Activated CD4-positive, alpha-beta T cell treated with anti-CD3 and anti-CD28 coated beads for 36 hours (primary cell): ENCODE measurements around the gene CARD14. TPM values are rescaled to one million over a fixed set of nuclear protein-coding genes. Genes with fewer than 3 reads are reported as not detected.

Experiments
- ATAC-seq: fragments of 200-7000 bp; cut with Tn5 transposase; one replicate; pipeline ENCODE4 v1.10.0; 2021; ENCODE audit warnings: mild to moderate bottlenecking, moderate library complexity
- CTCF ChIA-PET: fragments of 350-600 bp; sonication (Branson Sonifier 250); formaldehyde crosslinking; loops from one replicate; lab custom pipeline; 2021; ENCODE audit warnings: antibody characterized with exemption; lab: Charles Lee
- POLR2A ChIA-PET: fragments of 350-600 bp; sonication (Branson Sonifier 250); formaldehyde crosslinking; loops from one replicate; lab custom pipeline; 2021; ENCODE audit warnings: antibody characterized with exemption, inconsistent platforms; lab: Charles Lee
- DNase-seq: peaks from one replicate; pipeline ENCODE4 v3.0.0-alpha.2; 2020
- H3K27ac Mint-ChIP-seq: one replicate; pipeline ENCODE4 v1.8.0; 2021; ENCODE audit warnings: mixed read lengths
- H3K27me3 Mint-ChIP-seq: one replicate; pipeline ENCODE4 v1.8.0; 2021; ENCODE audit warnings: mixed read lengths
- H3K36me3 Mint-ChIP-seq: one replicate; pipeline ENCODE4 v1.8.0; 2021; ENCODE audit warnings: low read depth, mixed read lengths
- H3K4me1 Mint-ChIP-seq: one replicate; pipeline ENCODE4 v1.8.0; 2021; ENCODE audit warnings: mixed read lengths
- H3K4me3 Mint-ChIP-seq: one replicate; pipeline ENCODE4 v1.8.0; 2021; ENCODE audit warnings: mild to moderate bottlenecking, moderate library complexity, mixed read lengths
- H3K9me3 Mint-ChIP-seq: one replicate; pipeline ENCODE4 v1.8.0; 2021; ENCODE audit warnings: low read depth, mixed read lengths
- intact Hi-C, 2 experiments: fragments of 100-400 bp; cut with DNase I in 1 of 2; cut with micrococcal nuclease in 1 of 2; formaldehyde crosslinking; loops; one replicate each; pipeline versions ENCODE4 v1.14.2 to v1.15.1; 2022 to 2024; cut with DNase I, micrococcal nuclease
- total RNA-seq, 2 experiments: library from RNA; stranded (reverse); gene quantifications; one replicate each; pipeline ENCODE4 v1.2.3, GENCODE V29; 2021

The CARD14 gene
- total RNA-seq: not detected

DNA sequence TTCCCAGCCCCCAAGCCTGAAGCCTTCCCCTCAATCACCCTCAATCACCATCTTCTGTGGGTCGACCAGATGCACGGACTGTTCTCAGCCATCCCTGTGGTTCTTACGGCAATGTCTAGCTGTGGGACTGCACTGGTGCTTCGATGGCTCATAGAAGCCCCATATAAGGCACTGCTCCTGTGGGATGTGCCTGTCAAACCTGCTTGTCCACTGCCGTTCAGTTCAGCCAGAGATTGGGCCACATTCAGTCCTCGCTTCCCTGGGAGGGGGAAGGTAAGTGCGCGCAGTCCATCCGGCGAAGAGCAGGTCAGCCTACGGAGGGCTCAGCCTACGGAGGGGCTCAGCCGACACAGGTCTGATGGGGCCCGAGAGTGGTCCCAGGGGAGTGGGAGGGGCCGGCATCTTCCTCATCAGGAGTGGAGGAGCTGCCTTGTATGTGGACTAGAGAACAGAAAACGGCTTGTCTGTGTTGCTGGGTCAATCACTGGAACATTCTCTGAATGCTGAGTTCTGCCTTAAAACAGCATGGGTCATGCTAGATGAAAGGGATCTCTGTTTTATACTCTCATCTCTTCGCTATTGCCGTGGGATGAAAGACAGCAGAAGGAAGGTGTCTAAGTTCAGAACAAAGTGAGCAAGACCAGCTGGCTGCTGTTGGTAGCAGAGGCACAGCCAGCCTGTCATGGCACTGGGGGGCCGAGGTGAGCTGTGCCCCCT lies at the start of gene CARD14:
Gene CARD14, plus strand, starts transcription at position 247 of the 717 bp plus-strand sequence. CDS start 11,409 bp downstream, outside the sequence.
- no peak for ATAC-seq
- no peaks in the 10 kb centered on the region for H3K9me3 Mint-ChIP-seq
- peaks cover 2% of the 10 kb centered on the region for H3K27me3 Mint-ChIP-seq
- intact Hi-C loops: no loop called here
- no peaks in the 10 kb centered on the region for H3K4me1 Mint-ChIP-seq
- H3K27ac Mint-ChIP-seq: no peak within 1 kb of the TSS
- no peak for DNase-seq
- H3K4me3 Mint-ChIP-seq: no peak within 1 kb of the TSS
- ChIA-PET POLR2A (no interaction called here), CTCF (interaction anchor here (0.6 to 0.7 kb wide), 2 partner anchors 328 to 1925 kb away, joined by 3 to 5 read pairs; no protein-coding TSS in a partner anchor)
- no peaks in the 10 kb centered on the region for H3K36me3 Mint-ChIP-seq

DNA sequence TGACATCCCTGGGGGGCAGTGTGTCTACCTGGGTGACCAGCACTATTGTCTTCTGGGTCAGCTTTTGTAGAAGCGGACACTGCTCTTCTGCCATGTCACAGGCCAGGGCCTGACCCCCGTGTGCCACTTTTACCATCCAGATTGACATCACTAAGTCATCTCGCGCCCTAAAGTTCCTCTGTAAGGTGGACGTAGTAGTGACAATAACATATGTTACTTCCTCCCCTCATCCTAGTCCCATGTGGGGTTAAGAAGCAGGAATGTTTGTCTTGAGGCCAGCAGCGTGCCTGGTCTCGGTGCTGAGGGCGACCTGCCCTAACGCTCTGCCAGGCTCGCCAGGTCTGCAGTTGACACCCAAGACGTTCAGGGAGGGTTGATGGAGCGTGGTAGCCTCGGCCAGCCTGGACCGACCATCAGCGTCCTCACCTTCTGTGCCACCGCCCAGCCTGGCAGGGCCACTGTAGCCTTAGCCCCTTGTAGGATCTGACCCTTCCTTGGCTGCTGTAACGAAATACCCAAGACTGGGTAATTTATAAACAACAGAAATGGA lies 47.7 kb upstream of the CARD14 start:
- intact Hi-C loops: no loop called here
- no peaks in the 10 kb centered on the region for H3K36me3 Mint-ChIP-seq
- no peak for ATAC-seq
- H3K27ac Mint-ChIP-seq: no peak overlapping the region
- POLR2A ChIA-PET: no interaction called here
- DNase-seq: no peak
- CTCF ChIA-PET: no interaction called here
- H3K9me3 Mint-ChIP-seq: no peaks in the 10 kb centered on the region
- no peaks in the 10 kb centered on the region for H3K4me1 Mint-ChIP-seq
- no peaks in the 10 kb centered on the region for H3K27me3 Mint-ChIP-seq
- no peak overlapping the region for H3K4me3 Mint-ChIP-seq

DNA sequence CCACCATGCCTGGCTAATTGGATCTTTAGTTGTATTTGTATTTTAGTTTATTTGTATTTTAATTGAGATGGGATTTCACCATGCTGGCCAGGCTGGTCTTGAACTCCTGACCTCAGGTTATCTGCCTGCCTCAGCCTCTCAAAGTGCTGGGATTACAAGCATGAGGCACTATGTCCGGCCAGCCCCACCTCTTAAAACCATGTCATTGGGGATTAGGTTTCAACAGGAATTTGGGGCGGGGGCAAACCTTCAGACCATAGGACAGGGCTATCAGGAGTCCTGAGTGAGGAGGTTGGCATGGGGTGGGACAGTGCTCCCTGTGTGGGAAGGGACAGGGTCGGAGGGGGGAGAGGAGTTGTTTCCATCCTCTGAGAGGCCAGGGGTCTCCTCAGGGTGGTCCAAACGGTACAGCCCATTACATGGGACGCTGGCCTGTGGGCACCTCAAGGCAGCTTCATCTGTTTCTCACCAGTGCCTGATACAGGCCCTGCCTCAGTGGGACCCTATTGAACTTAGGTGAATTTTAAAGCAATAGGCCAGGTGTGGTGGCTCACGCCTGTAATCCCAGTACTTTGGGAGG lies 46.8 kb upstream of the CARD14 start:
- H3K36me3 Mint-ChIP-seq: no peaks in the 10 kb centered on the region
- DNase-seq: no peak
- no peak for ATAC-seq
- no peak overlapping the region for H3K4me3 Mint-ChIP-seq
- CTCF ChIA-PET: no interaction called here
- no peaks in the 10 kb centered on the region for H3K4me1 Mint-ChIP-seq
- peaks cover 5% of the 10 kb centered on the region for H3K27me3 Mint-ChIP-seq
- intact Hi-C loops: no loop called here
- no peaks in the 10 kb centered on the region for H3K9me3 Mint-ChIP-seq
- no peak overlapping the region for H3K27ac Mint-ChIP-seq
- POLR2A ChIA-PET: no interaction called here

DNA sequence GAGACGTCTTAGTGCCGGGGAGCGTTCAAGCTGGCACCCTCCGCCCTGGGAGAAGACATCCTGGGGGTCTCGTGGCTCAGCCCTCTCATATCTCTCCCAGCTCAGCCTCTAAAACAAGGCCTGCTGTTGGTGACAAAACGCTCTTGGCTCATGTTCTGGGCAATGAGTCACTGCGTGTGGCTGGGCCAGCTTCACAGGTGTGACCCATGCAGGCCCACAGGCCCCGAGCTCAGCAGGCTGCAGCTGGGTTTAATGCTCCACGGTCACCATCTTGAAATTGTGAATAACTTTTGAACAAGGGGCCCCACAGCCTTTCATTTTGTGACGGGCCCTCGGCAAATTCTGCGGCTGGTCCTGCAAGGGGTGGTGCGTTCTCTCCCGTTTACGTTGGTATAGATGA lies 46.0 kb upstream of the CARD14 start:
- no peak for ATAC-seq

DNA sequence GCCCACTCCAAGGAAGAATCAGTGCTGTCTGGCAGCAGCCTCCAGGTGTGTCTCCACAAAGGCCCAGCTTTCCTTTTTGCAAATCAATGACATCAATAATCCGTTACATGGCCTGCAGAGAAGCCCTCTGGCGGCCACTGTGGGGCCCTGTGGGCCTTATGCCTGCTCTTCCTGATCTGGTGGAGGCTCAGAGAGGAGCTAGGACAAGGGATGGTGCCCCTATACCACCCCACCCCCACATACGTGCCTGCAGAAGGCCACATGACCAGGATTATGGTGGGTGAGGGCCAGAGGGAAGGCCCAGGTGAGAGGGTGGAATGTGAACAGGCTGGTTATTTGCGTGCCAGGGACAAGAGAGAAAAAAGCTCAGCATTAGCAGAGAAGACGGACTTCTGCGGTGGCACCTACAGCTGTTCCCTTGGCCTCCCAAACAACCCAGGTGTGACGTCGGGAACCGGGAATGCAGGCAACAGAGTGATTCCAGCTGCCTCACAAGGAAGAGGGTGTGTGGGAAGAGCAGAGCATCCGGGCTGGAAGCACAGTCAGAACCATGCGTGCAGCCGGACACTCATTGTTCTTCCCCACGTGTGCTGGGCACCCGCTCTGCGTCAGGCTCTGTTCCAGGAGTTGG lies 45.4 kb upstream of the CARD14 start:
- H3K9me3 Mint-ChIP-seq: no peaks in the 10 kb centered on the region
- intact Hi-C loops: no loop called here
- ChIA-PET POLR2A (interaction anchor here (0.6 kb wide), 1 partner anchor 9 kb away, joined by 3 read pairs; no protein-coding TSS in a partner anchor), CTCF (interaction anchor here (0.6 to 1.0 kb wide), 5 partner anchors 9 to 36 kb away, joined by 3 read pairs; partner anchors contain the start of gene GAA)
- H3K4me3 Mint-ChIP-seq: no peak overlapping the region
- H3K4me1 Mint-ChIP-seq: no peaks in the 10 kb centered on the region
- H3K27me3 Mint-ChIP-seq: peaks cover 10% of the 10 kb centered on the region
- H3K27ac Mint-ChIP-seq: no peak overlapping the region
- DNase-seq: no peak
- no peak for ATAC-seq
- H3K36me3 Mint-ChIP-seq: no peaks in the 10 kb centered on the region

More for the DNA sequence above, 46.0 kb upstream of the CARD14 start:
- Mint-ChIP-seq H3K9me3 (no peaks in the 10 kb centered on the region), H3K4me3 (no peak overlapping the region), H3K27ac (no peak overlapping the region), H3K4me1 (no peaks in the 10 kb centered on the region), H3K27me3 (peaks cover 8% of the 10 kb centered on the region), H3K36me3 (no peaks in the 10 kb centered on the region)
- DNase-seq: no peak
- CTCF ChIA-PET: interaction anchor here (0.6 to 1.0 kb wide), 2 partner anchors 9 to 22 kb away, joined by 3 read pairs; partner anchors contain the start of gene GAA
- POLR2A ChIA-PET: no interaction called here
- intact Hi-C loops: no loop called here

DNA sequence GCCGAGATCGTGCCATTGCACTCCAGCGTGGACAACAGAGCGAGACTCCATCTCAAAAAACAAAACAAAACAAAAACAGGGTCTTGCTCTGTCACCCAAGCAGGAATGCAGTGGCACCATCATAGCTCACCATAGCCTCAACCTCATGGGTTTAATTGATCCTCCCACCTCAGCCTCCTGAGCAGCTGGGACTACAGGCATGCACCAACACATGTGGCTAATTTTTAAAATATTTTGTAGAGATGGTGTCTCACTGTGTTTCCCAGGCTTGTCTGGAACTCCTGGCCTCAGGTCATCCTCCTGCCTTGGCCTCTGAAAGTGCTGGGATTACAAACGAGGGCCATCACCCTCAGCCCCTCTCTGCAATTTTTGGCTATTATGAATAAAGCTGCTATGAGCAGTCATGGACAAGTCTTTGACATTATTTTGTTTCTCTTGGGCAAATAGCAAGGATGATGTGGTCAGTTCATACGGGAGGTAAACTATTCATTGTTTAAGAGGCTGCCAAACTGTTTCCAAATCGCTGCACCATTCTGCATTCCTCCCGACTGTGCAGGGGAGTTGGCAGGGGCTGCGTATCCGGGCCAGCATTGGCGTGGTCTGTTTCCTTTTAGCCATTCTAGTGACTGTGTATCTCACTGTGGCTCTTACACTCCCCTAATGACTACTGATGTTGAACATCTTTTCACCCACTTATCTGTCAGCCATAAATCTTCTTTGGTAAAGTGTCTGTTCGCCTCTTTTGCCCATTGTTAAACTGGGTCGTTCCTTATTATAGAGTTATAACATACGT lies 44.0 kb upstream of the CARD14 start:
- DNase-seq: no peak
- H3K27me3 Mint-ChIP-seq: peaks cover 10% of the 10 kb centered on the region
- CTCF ChIA-PET: interaction anchor here (1.1 kb wide), 1 partner anchor 24 kb away, joined by 3 read pairs; the partner anchor contains the start of gene GAA
- H3K9me3 Mint-ChIP-seq: no peaks in the 10 kb centered on the region
- no peaks in the 10 kb centered on the region for H3K4me1 Mint-ChIP-seq
- H3K36me3 Mint-ChIP-seq: no peaks in the 10 kb centered on the region
- H3K4me3 Mint-ChIP-seq: no peak overlapping the region
- H3K27ac Mint-ChIP-seq: no peak overlapping the region
- intact Hi-C loops: no loop called here
- ATAC-seq: no peak
- POLR2A ChIA-PET: no interaction called here

DNA sequence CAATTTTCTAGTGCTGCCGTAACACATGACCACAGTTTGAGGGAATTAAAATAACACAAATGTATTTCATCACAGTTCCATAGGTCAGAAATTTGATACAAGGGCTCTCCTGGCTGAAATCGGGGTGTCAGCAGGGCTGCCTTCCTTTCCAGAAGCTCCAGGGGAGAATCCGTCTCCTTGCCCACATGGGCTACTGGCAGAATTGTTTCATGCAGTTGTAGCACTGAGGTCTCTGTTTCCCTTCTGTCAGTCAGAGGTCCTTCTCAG lies 43.4 kb upstream of the CARD14 start:
- CTCF ChIA-PET: interaction anchor here (1.1 kb wide), 1 partner anchor 25 kb away, joined by 3 read pairs; the partner anchor contains the start of gene GAA
- intact Hi-C loops: no loop called here
- H3K27me3 Mint-ChIP-seq: peaks cover 10% of the 10 kb centered on the region
- H3K9me3 Mint-ChIP-seq: no peaks in the 10 kb centered on the region
- H3K4me3 Mint-ChIP-seq: no peak overlapping the region
- POLR2A ChIA-PET: no interaction called here
- H3K36me3 Mint-ChIP-seq: no peaks in the 10 kb centered on the region
- ATAC-seq: no peak
- H3K4me1 Mint-ChIP-seq: no peaks in the 10 kb centered on the region
- DNase-seq: no peak
- H3K27ac Mint-ChIP-seq: no peak overlapping the region

DNA sequence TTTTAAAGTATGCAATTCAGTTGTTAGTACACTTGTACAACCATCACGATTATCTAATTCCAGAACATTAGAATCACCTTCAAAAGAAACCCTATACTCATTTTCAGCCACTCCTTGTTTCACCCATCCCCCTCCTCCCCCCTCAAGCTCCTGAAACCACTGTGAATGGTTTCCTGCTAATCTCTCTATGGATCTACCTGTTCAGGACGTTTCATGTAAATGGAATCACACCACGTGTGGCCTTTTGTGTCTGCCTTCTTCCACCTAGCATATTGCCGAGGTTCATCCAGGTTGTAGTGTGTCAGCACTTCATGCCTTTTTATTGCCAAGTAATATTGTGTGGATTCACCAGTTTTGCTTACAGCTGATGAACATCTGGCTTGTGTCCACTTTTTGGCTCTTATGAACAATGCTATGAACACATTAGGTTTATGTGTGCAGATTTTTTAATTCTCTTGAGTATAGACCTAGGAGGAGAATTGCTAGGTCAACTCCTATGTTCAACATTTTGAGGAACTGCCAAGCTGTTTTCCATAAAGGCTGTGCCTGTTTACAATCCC lies 40.7 kb upstream of the CARD14 start:
- ChIA-PET CTCF (interaction anchor here (1.0 kb wide), 1 partner anchor 28 kb away, joined by 3 read pairs; the partner anchor contains the start of gene GAA), POLR2A (no interaction called here)
- no peak overlapping the region for H3K4me3 Mint-ChIP-seq
- H3K36me3 Mint-ChIP-seq: peaks cover 13% of the 10 kb centered on the region
- H3K9me3 Mint-ChIP-seq: no peaks in the 10 kb centered on the region
- H3K27ac Mint-ChIP-seq: no peak overlapping the region
- ATAC-seq (no peak), DNase-seq (no peak)
- no peaks in the 10 kb centered on the region for H3K4me1 Mint-ChIP-seq
- H3K27me3 Mint-ChIP-seq: peaks cover 10% of the 10 kb centered on the region
- intact Hi-C loops: no loop called here

DNA sequence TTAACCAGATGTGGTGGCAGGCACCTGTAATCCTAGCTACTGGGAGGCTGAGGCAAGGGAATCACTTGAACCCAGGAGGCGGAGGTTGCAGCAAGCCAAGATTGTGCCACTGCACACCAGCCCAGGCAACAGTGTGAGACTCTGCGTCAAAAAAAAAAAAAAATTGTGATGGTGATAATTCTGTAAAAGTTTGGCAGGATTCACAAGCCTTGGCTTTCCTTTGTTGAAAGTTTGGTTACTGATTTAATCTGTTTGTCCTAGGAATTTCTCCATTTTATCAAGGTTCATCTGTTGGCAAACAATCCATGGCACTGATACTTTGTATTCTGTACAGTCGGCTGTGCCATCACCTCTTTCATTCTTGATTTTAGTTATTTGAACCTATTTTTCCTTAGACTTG lies 38.8 kb upstream of the CARD14 start:
- intact Hi-C loops: no loop called here
- no peaks in the 10 kb centered on the region for H3K9me3 Mint-ChIP-seq

DNA sequence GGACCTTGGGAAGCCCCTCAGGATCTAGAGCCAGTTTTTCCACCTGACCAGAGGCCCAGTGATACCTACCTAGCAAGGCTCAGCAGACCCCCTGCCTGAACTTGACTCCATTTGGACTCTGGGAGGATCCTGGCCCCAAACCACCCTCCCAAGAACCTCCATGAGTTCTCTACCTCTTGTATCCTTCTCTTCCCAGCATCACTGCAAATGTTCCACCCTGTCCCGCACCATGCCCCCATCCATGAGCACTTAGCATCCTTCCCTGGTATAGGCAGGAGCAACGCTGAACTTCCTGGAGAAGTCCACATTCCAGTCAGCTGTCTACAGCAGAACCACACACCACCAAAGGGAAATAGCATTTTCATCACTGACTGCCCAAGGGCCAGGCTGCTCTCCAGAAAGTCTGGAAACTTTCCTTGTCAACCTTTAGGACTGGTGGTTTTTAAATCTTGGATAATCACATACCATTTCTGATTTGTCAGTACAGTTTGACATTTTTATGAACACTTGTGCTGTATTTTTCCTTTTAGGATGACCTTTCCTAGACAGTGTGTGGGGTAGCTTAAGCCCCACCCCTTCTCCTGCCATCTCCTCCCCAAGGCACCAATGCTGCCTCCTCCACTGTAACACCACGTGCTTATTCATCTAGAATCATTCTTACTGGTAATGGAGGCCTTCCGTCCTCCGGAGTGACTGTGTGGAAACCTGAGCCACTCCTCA lies 36.8 kb upstream of the CARD14 start:
- ChIA-PET POLR2A (interaction anchor here (0.6 to 2.1 kb wide), 3 partner anchors 8 to 13 kb away, joined by 3 to 12 read pairs (median 3); no protein-coding TSS in a partner anchor), CTCF (interaction anchor here (0.5 to 1.1 kb wide), 3 partner anchors 125 to 412 kb away, joined by 3 to 4 read pairs (median 3); partner anchors contain the start of gene RPTOR)
- Mint-ChIP-seq H3K27me3 (peaks cover 4% of the 10 kb centered on the region), H3K4me1 (no peaks in the 10 kb centered on the region), H3K27ac (no peak overlapping the region), H3K36me3 (peaks cover 44% of the 10 kb centered on the region), H3K9me3 (no peaks in the 10 kb centered on the region), H3K4me3 (no peak overlapping the region)
- ATAC-seq (peak; percentile 9), DNase-seq (no peak)
- intact Hi-C loops: no loop called here

More for the DNA sequence above, 38.8 kb upstream of the CARD14 start:
- no peak overlapping the region for H3K4me3 Mint-ChIP-seq
- H3K36me3 Mint-ChIP-seq: peaks cover 27% of the 10 kb centered on the region
- ATAC-seq (no peak), DNase-seq (no peak)
- H3K4me1 Mint-ChIP-seq: no peaks in the 10 kb centered on the region
- no peak overlapping the region for H3K27ac Mint-ChIP-seq
- POLR2A ChIA-PET: no interaction called here
- H3K27me3 Mint-ChIP-seq: peaks cover 10% of the 10 kb centered on the region
- CTCF ChIA-PET: interaction anchor here (0.6 kb wide), 1 partner anchor 128 kb away, joined by 3 read pairs; no protein-coding TSS in a partner anchor
